Keratinocyte (primary cell): ENCODE data around the gene PEAK3.

Experiments used
- EZH2 ChIP-seq: IDR thresholded peaks from one replicate; pipeline ENCODE4 v1.6.1; 2012; ENCODE audit warnings: inconsistent platforms, mild to moderate bottlenecking, low read length, moderate library complexity
- TF ChIP-seq, protein P1 (sequence below), 3 experiments: IDR thresholded peaks in 1 of 3; conservative IDR thresholded peaks in 1 of 3; optimal IDR thresholded peaks in 1 of 3; 2 replicates in 2 of 3; 3 replicates in 1 of 3; pipeline versions ENCODE3 to v1.5.1; 2011; ENCODE audit warnings: low read length in 3 of 3, mild to moderate bottlenecking in 3 of 3, moderate library complexity in 2 of 3, control low read depth in 1 of 3, inconsistent platforms in 1 of 3; ENCODE audit not compliant: insufficient read depth in 2 of 3; ENCODE audit errors: extremely low read depth in 1 of 3

DNA sequence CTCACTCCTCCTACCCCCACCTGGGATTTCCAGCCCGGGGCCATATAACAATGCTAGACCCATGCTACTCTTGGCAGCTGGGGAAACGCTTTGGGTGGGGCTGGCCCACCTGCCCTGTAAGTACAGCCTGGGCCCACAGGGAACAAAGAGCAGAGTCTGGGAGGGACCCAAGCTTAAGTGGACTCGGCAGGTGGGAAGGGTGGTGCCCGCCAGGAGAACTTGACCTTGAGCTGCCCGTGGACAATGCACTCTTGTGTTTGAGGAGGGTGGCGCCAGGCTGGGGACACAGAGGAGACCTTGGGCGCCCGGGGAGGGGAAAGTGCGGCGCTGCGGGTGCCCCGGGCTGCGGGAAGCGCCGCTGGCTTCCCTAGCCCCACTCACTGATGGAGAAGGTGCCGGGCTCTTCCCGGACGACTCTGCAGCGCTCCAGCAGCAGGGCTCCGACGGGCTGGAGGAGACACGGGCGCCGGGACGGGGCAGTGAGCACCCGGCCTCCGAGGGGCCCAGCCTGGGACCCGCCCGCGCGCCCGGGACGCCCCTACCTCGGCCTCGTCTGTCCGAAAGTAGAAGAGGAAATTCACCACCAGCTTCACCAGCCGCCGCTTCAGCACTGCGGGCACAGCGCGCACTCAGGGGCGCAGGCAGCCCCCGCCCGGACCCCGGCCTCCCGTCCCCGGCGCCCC, 46.5 kb downstream of the PEAK3 start:
- TF ChIP-seq, protein P1, sequence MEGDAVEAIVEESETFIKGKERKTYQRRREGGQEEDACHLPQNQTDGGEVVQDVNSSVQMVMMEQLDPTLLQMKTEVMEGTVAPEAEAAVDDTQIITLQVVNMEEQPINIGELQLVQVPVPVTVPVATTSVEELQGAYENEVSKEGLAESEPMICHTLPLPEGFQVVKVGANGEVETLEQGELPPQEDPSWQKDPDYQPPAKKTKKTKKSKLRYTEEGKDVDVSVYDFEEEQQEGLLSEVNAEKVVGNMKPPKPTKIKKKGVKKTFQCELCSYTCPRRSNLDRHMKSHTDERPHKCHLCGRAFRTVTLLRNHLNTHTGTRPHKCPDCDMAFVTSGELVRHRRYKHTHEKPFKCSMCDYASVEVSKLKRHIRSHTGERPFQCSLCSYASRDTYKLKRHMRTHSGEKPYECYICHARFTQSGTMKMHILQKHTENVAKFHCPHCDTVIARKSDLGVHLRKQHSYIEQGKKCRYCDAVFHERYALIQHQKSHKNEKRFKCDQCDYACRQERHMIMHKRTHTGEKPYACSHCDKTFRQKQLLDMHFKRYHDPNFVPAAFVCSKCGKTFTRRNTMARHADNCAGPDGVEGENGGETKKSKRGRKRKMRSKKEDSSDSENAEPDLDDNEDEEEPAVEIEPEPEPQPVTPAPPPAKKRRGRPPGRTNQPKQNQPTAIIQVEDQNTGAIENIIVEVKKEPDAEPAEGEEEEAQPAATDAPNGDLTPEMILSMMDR (optimal IDR thresholded peaks at IDR 0.05 in 1 of 3, IDR thresholded peaks at IDR 0.05 in 1 of 3, conservative IDR thresholded peaks at IDR 0.05 in 1 of 3; ENCODE audit: extremely low read depth in 1 of 3, insufficient read depth in 2 of 3, low read length in 3 of 3): no peak
- no peak for TF ChIP-seq EZH2
